SH-SY5Y (cell line): ENCODE data around the gene DCP2.

ENCODE experiments used
- GATA2 ChIP-seq: IDR thresholded peaks from 2 replicates; pipeline ENCODE4 v1.6.1; 2011; ENCODE audit warnings: mild to moderate bottlenecking, low read depth, low read length
- GATA3 ChIP-seq: IDR thresholded peaks from 2 replicates; pipeline ENCODE4 v1.6.1; 2011; ENCODE audit warnings: low read depth, mild to moderate bottlenecking, low read length, moderate library complexity

GRCh38 chr5:112975721-112976431 is 722 bp upstream of the DCP2 start:
- no peak for TF ChIP-seq GATA2
- TF ChIP-seq GATA3 = no peak
